ENCODE data around the gene HSFX4. TPM values are rescaled to one million over a fixed set of nuclear protein-coding genes. Genes with fewer than 3 reads are reported as not detected.
"Not testable (repeated sequence)": the region's sequence is repeated elsewhere in the genome, so short reads cannot be mapped to it uniquely, and the experiment has no call there.

Gene HSFX4
- not detected in 2 replicates for total RNA-seq (ENCODE audit: low replicate concordance)

GRCh38 chrX:149929400-149929799 lies at the start of gene HSFX4:
Gene HSFX4 (plus strand): TSS chrX:149929573. CDS start chrX:149929645, 72 bp downstream.
- H2AFZ ChIP-seq (replicated peaks); H3K4me1 Mint-ChIP-seq; H3K27me3 Mint-ChIP-seq (ENCODE audit: insufficient read depth, low read depth); H3K27me3 ChIP-seq; H3K4me3 Mint-ChIP-seq; H4K20me1 ChIP-seq (ENCODE audit: low read depth); H3K4me2 ChIP-seq; H3K4me1 ChIP-seq; H3K36me3 ChIP-seq; H3F3A ChIP-seq (ENCODE audit: low read depth); H3K79me2 ChIP-seq (ENCODE audit: low read depth); DNase-seq (ENCODE audit: low spot score); H3K27ac ChIP-seq; H3K27ac Mint-ChIP-seq; H3K9ac ChIP-seq; H3K9me3 Mint-ChIP-seq; H3K36me3 Mint-ChIP-seq; H3K9me3 ChIP-seq (ENCODE audit: low read depth); H3K4me3 ChIP-seq: not testable (repeated sequence)

GRCh38 chrX:149881081-149881711 lies 48.2 kb upstream of the HSFX4 start, which contains the start of gene MAGEA8:
Gene MAGEA8 (plus strand): TSS chrX:149881183. CDS start chrX:149884273, 3,090 bp downstream.
- no peak within 1 kb of the TSS for H3K4me3 ChIP-seq
- no peaks in the 10 kb centered on the region for H3K79me2 ChIP-seq (ENCODE audit: low read depth)
- no peaks in the 10 kb centered on the region for H3K27me3 ChIP-seq
- H3K4me1 ChIP-seq, result no peaks in the 10 kb centered on the region
- H4K20me1 ChIP-seq (ENCODE audit: low read depth), result no peaks in the 10 kb centered on the region
- no peak within 1 kb of the TSS for H3K4me3 Mint-ChIP-seq
- no peaks in the 10 kb centered on the region for H3K4me1 Mint-ChIP-seq
- no peak within 1 kb of the TSS for H3K27ac Mint-ChIP-seq
- no peak within 1 kb of the TSS for H3K4me2 ChIP-seq
- H3K9me3 Mint-ChIP-seq, result peaks cover 6% of the 10 kb centered on the region
- H3K36me3 ChIP-seq, result no peaks in the 10 kb centered on the region
- H3K27me3 Mint-ChIP-seq (ENCODE audit: insufficient read depth, low read depth), result no peaks in the 10 kb centered on the region
- no peak within 1 kb of the TSS for H3K27ac ChIP-seq
- no peak within 1 kb of the TSS for H3K9ac ChIP-seq
- TF ChIP-seq CTCF (IDR thresholded peaks at IDR 0.05) (peak; percentile 35), EZH2 (IDR thresholded peaks at IDR 0.05) (no peak)
- H3K9me3 ChIP-seq (ENCODE audit: low read depth), result no peaks in the 10 kb centered on the region
- no peaks in the 10 kb centered on the region for H3K36me3 Mint-ChIP-seq
- peak; percentile 8 for DNase-seq (ENCODE audit: low spot score)
- H3F3A ChIP-seq (ENCODE audit: low read depth), result no peaks in the 10 kb centered on the region
- no peak within 1 kb of the TSS for H2AFZ ChIP-seq (replicated peaks)

- H4K20me1 ChIP-seq (ENCODE audit: low read depth); H3F3A ChIP-seq (ENCODE audit: low read depth); DNase-seq (ENCODE audit: low spot score); H2AFZ ChIP-seq (replicated peaks); H3K79me2 ChIP-seq (ENCODE audit: low read depth); H3K4me1 ChIP-seq; H3K4me3 Mint-ChIP-seq; H3K27ac Mint-ChIP-seq; H3K9ac ChIP-seq; H3K4me2 ChIP-seq; H3K27me3 Mint-ChIP-seq (ENCODE audit: insufficient read depth, low read depth); H3K27me3 ChIP-seq; H3K27ac ChIP-seq; H3K4me1 Mint-ChIP-seq; H3K4me3 ChIP-seq; H3K36me3 Mint-ChIP-seq; H3K36me3 ChIP-seq: not testable (repeated sequence)
- peaks cover 12% of the 10 kb centered on the region for H3K9me3 Mint-ChIP-seq
- H3K9me3 ChIP-seq (ENCODE audit: low read depth), result peaks cover 20% of the 10 kb centered on the region
These were observed 38.5 kb upstream of the HSFX4 start for GRCh38 chrX:149890828-149891227.

- Histone ChIP-seq H3K4me3 (no peak overlapping the region), H3K27ac (no peak overlapping the region), H3K27me3 (no peaks in the 10 kb centered on the region), H3K9me3 (ENCODE audit: low read depth) (peaks cover 15% of the 10 kb centered on the region), H3K79me2 (ENCODE audit: low read depth) (no peaks in the 10 kb centered on the region), H3K36me3 (no peaks in the 10 kb centered on the region), H3K4me1 (peaks cover 7% of the 10 kb centered on the region), H3F3A (ENCODE audit: low read depth) (no peaks in the 10 kb centered on the region), H4K20me1 (ENCODE audit: low read depth) (no peaks in the 10 kb centered on the region), H3K4me2 (no peak overlapping the region), H3K9ac (no peak overlapping the region), H2AFZ (replicated peaks) (no peak overlapping the region)
- no peak for TF ChIP-seq CTCF (IDR thresholded peaks at IDR 0.05)
- no peak for TF ChIP-seq EZH2phosphoT487 (IDR thresholded peaks at IDR 0.05)
- TF ChIP-seq EZH2 (IDR thresholded peaks at IDR 0.05), result no peak
- H3K4me3 Mint-ChIP-seq, result no peak overlapping the region
- no peaks in the 10 kb centered on the region for H3K36me3 Mint-ChIP-seq
- no peak for DNase-seq (ENCODE audit: low spot score)
- H3K27me3 Mint-ChIP-seq (ENCODE audit: insufficient read depth, low read depth), result no peaks in the 10 kb centered on the region
- peaks cover 6% of the 10 kb centered on the region for H3K9me3 Mint-ChIP-seq
- H3K27ac Mint-ChIP-seq, result no peak overlapping the region
- H3K4me1 Mint-ChIP-seq, result no peaks in the 10 kb centered on the region
These were observed 30.8 kb upstream of the HSFX4 start for GRCh38 chrX:149898554-149898953.
